A673 (cell line): ENCODE measurements around the gene TTLL10.

Source experiments
- EZH2 ChIP-seq: fragments of 200-600 bp; sonication (generic); IDR thresholded peaks from 2 replicates; pipeline ENCODE4 v1.6.1; 2017; ENCODE audit warnings: borderline replicate concordance, low read depth, mild to moderate bottlenecking, mixed read lengths, antibody characterized with exemption, low read length; ENCODE audit not compliant: poor library complexity, severe bottlenecking
- TF ChIP-seq, protein P1 (sequence below): fragments of 300-800, 200-600 bp; sonication (generic); conservative IDR thresholded peaks from 2 replicates; pipeline ENCODE4 v1.5.1; 2017; ENCODE audit warnings: low read depth, mild to moderate bottlenecking, antibody characterized with exemption, low read length, moderate library complexity, mixed read lengths

DNA sequence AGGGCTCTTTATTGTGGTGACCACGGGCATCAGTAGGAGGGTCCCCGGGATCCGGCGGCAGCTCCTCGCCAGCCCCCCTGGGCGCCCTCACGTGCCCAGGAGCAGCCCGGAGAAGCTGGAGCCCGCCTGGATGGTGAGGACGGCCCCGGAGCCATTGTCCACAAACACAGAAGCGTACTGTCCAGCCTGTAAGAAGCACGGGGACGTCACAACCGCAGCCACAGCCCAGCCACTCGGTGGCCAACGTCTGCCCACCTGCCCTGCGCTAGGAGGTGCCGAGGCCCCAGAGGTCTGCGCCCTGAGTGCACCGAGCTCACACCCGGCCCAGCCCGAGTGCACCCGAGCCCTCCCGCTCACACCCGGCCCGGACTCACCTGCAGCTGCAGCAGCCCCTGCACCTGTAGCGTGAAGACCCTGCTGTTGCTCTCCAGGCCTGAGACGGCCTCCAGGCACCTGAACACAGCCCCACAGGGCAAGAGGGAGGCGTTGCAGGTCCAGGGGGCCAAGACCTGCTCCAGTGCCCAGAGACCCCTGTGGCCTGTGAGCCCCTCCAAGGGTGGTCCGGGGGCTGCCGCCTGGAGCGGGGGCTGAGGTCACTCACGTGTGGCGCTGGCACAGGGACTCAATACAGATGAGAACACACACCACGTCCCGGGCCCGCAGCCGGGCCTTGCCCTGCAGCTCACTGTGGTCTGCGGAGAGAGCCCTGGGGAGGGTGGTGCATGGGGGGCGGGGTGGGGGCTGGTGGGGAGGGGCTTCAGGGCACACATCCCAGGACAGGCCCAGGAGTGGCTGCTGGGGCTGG is 69.0 kb downstream of the TTLL10 start:
- TF ChIP-seq EZH2 = no peak
- TF ChIP-seq, protein P1, sequence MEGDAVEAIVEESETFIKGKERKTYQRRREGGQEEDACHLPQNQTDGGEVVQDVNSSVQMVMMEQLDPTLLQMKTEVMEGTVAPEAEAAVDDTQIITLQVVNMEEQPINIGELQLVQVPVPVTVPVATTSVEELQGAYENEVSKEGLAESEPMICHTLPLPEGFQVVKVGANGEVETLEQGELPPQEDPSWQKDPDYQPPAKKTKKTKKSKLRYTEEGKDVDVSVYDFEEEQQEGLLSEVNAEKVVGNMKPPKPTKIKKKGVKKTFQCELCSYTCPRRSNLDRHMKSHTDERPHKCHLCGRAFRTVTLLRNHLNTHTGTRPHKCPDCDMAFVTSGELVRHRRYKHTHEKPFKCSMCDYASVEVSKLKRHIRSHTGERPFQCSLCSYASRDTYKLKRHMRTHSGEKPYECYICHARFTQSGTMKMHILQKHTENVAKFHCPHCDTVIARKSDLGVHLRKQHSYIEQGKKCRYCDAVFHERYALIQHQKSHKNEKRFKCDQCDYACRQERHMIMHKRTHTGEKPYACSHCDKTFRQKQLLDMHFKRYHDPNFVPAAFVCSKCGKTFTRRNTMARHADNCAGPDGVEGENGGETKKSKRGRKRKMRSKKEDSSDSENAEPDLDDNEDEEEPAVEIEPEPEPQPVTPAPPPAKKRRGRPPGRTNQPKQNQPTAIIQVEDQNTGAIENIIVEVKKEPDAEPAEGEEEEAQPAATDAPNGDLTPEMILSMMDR = no peak
